Skin epidermis (tissue), 12 donors: ENCODE measurements around the gene BACH2.

Experiments used
- H3K27ac ChIP-seq, 21 experiments: fragments of 200-600 bp; sonication (generic) in 11 of 21; one replicate each; pipeline ENCODE4 v1.5.0; 2020; ENCODE audit warnings: mild to moderate bottlenecking in 3 of 21, inconsistent platforms in 2 of 21, moderate library complexity in 2 of 21
- H3K4me3 ChIP-seq, 7 experiments: fragments of 200-600 bp; sonication (generic) in 2 of 7; one replicate each; pipeline ENCODE4 v1.5.0; 2020; ENCODE audit warnings: inconsistent platforms in 2 of 7, mild to moderate bottlenecking in 2 of 7, moderate library complexity in 1 of 7

BACH2 gene

DNA sequence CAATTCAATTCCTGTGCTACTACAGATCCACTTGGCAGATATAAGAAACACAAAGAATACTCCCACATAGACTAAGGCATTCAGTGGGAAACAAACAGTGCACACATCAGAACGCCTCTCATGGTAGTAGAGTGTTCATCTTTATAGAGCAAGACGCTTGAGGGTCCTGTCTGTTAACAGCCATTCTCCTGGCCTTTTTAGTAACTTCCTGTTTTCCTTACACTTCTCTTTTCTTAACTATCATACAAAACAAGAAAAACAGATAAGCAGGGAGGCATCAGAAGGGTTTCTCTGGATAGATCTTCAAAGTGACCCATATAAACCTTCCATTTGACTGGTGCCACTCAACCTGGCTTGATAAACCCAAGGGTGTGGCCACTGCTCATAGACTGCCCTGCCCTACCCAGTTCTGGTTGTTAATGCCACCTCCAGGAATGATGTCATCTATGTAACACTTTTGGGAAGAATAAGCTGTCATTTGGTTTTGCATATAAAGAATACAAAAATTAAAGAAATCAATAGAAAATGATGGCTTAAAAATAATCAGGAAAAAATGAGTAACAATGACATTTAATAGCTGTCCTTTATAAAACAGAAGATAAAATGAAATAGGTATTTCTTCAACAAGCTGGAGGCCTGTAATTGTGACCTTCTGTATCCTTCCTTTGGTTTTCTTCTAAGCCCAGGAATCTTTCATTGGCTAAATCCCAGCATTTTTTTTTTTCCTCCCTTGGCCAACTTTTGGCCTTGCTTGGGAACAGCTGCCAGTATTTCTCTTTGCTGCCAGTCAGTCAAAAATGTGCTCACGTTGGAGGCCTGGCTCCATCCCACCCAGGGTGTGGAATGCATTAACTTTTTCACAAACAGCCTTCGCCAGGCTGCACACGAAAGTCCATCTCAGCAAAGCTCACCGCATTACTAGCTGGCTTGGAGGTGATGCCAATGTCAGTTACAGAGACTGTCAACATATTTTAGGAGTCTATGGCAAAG is 298.9 kb downstream of the BACH2 start:
- peak overlapping the region in 3 of 21 experiments; percentile 9 to 42 (median 42) for H3K27ac ChIP-seq

DNA sequence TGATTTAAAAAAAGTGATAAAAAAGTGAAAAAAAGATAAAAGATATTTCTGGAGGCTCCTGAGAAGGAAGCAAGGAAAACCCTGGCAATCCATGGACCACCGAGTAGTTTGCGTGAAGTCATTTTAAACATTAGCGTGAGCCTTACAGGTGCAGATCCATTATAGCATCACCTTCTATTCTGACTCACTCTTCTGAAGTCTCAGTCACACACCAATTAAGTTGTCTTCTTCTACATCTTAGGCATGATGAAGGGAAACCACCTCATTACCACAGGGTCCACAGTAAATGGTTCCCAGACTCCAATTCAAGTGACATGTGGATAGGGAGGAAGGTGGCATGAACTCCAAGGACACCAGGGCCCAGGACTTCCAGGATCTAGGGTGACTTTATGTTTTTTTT is 303.2 kb downstream of the BACH2 start:
- Histone ChIP-seq H3K4me3 (no peak overlapping the region), H3K27ac (no peak overlapping the region)

More for the DNA sequence above, 298.9 kb downstream of the BACH2 start:
- no peak overlapping the region for H3K4me3 ChIP-seq

DNA sequence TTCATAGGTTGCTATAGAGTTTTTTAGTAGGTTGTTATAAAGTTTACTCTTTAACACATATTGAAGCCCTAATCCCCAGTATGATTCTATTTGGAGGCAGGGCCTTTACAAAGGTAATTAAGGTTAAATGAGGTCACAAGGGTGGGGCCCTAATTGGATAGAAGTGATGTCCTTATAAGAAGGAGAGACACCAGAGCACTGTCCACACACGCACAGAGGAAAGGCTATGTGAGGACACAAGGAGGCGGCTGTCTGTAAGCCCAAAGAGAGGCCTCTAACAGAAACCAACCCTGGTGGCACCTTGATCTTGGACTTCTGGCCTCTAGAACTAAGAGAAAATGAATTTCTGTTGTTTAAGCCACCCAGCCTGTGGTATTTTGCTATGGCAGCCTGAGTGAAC is 303.8 kb downstream of the BACH2 start:
- H3K4me3 ChIP-seq = no peak overlapping the region
- no peak overlapping the region for H3K27ac ChIP-seq

DNA sequence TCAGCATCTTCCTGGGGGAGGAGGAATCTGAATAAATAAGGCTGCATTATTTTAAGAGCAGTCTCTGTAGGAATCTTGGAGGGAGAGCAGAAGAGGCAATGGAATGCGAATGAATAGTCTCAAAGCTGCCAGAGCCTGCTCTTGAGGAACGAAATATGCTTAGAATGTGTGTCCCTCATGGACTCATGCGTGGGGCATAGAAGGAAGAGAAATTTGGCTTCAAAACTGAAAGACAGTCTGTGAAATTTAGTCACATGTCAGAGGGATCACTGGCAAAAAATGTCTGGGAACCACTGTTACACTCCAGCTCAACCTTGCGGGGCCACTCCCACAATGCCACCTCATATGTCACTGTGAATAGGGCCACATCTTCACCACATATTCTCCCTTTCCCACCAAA is 306.9 kb downstream of the BACH2 start:
- Histone ChIP-seq H3K4me3 (no peak overlapping the region), H3K27ac (no peak overlapping the region)

DNA sequence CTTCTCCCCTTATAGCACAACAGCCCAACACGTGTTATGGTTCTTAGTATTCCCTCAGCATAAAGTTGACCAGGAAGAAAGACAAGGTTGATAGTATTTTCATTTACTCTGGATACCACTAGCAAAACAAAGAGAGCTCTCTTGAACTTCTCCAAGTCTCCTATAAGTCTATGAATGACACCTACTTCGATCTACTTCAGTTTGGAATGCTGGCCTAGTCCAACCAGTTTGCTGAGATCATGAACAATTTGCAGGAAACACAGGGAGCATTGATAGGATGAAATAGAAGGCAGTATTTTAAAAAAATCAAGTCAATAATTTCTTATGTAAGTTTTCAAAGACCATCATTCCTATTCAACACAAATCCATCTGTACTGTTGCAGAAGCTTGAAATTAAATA is 308.8 kb downstream of the BACH2 start:
- no peak overlapping the region for H3K4me3 ChIP-seq
- peak overlapping the region in 2 of 21 experiments; percentile 5 to 7 for H3K27ac ChIP-seq

DNA sequence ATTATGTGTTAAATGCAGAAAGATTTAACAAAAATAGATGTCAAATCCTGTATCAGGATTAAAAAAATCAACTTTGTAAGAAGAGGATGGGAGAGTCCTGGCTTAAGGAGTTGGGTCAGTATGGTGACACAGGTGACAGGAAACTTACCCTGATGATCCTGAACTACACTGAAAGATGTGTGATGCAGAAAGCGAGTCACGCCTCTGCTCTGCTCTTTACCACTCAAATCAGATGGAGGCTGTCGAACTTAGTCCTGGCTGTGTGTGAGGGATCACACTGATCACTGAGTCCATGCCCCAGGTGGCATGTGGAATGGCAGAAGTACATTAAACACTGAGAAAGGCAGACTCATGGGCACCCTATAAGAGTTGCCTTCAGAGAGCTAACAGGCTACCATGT is 309.5 kb downstream of the BACH2 start:
- H3K27ac ChIP-seq = peak overlapping the region in 1 of 21 experiments; percentile 5
- H3K4me3 ChIP-seq = no peak overlapping the region

DNA sequence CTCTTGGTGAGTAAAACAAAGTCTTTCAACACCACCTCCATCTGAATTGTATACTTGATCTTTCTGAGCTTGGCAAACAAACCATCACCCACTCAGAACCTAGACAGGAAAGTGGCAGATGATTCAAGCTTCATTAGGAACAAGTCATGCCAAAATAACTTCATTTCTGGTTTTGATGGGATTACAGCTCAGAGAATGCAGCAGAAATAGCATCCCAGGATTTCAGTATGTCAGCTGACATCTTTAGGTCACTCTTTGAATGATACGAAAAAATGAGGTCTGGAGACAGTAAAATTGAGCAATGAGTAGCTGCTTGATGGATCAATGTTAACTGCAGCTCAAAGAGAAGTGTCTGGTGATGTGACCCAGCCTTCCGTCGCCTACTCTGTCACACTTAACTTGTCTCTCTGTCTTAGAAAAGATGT is 310.0 kb downstream of the BACH2 start:
- Histone ChIP-seq H3K27ac (peak overlapping the region in 3 of 21 experiments; percentile 40 to 72 (median 48)), H3K4me3 (no peak overlapping the region)

DNA sequence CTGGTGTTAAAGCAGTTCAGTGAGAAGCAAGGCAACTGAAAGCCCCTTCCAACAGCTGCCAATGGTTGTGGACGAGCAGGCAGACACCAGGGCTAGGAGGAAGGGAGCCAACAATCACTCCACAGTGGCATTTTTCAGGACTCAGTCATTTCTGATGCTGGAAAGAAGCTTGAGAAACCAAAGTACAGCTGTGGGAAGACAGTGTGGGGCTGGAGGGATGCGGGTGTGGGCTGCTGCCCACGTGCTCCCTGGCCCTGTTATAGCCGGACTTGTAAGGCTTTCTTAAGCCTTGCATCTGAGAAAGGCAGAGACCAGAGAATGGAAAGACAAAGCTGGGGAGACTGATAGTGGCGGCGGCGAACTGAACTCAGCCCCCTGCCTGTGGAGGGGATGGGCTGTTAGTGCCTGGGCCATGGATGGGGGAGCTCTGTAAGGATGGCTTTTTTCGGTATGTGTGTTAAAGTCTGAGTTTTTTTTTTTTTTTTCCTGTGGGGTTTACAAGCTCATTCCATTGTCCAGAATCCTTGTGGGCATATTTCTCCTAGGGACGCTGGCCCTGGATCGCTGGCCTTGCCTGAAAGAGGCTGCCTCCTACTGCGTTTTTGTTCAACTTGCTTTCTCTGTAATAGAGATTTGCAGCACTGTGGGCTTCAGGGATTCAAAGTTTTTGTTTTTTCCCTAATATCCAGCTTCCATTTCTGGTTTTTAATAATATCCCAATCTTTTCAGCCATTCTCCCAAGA is 310.7 kb downstream of the BACH2 start:
- Histone ChIP-seq H3K4me3 (no peak overlapping the region), H3K27ac (peak overlapping the region in 9 of 21 experiments; percentile 8 to 72 (median 43))

DNA sequence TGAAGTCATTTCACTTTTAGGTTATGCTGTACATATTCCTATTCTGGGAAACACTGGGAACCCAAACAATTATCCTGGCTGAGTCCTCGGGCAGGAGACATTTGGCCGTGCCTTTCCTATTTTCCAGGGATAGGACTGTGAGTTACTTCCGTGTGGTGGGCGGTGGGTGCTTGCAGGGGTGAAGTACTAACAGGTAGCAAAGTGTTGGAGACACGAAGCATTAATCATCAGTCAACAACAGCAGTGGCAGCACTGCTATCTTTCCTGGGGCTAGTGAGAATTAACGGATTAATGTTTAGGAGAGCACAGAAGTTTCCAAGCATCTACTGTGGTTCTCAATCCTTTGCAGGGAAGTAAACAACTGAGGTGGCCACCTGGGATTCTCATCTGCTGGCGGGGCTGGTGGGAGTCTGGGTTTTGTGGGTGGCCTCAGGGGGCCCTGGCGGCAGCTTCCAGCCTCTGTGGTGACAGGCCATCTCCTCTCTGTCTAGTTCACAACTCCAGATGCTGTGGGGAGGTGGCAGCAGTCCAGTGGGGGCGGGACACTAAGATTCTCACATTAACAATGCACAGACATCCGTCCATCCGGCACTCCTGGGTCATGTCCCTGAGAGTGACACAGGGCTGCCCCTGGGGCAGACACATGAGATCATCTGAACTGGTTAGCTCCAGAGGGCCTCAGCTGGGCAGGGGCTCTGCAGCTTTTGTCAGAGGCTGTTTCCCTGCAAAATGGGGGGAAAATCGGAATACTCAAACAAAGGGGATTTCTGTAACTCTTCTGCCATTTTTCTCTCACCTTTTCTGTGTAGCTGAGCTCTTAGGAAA is 311.5 kb downstream of the BACH2 start:
- peak overlapping the region in 9 of 21 experiments; percentile 8 to 72 (median 40) for H3K27ac ChIP-seq
- H3K4me3 ChIP-seq = no peak overlapping the region

DNA sequence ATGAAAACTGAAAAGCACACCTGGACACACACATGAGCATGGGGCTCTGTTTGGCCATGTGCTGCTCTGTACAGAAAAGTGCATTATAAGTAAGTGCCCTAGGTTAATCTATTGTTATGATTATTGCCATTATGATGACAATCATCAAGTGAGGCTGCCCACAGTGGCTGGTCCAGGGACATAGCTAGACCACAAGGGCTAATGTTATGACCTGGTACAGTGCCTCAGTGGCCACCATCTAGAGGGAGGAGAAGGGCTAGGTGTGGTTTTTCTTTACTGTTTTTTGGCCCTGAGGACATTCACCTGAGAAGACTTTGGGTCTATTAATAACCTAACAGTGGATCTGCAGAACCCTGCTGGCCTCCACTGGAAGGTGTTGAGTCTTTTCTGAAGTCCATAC is 316.3 kb downstream of the BACH2 start:
- no peak overlapping the region for H3K4me3 ChIP-seq
- no peak overlapping the region for H3K27ac ChIP-seq

DNA sequence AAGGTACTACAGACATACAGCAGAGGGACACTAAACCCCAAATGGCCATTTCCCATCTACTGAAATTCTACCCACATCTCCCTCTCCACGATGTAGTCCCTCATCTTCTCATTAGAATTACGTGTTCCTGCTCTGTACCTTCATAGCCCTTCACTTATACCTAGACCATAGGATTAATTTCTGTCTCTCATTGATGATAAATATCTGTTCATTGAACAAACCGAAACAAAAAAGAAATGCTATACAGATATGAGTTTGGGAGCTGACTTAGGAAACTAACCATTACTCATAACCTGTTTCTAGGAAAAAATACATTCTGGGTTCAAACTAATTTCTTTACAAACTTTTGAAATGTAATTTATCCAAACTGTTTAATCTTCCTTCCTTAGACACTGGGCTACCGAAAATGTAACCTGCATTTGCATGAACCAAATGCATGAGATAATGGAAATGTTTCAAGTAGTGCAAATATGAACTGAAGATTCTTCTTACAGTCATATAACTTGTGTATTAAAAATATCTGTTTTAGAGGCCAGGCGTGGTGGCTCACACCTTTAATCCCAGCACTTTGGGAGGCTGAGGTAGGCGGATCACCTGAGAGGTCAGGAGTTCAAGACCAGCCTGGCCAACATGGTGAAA is 317.0 kb downstream of the BACH2 start:
- no peak overlapping the region for H3K4me3 ChIP-seq
- H3K27ac ChIP-seq = no peak overlapping the region

DNA sequence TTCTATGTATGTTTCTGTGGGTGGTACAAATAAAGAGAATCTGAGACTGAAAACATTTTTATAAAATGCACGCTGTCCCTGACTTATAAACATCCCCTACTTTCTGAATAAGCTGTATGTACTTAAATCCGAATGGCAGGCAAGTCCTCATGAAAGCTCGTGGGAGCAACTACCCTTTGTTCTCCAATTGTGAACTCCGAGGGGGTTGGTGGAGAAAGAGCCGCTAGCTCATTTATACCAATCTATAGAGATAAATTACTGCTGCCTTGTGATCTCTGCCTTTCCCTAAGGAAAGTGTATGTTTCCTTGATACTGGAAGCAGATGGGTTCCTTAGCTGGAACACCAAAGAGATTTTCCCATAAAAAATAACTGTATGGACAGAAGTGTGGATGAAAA is 317.9 kb downstream of the BACH2 start:
- no peak overlapping the region for H3K27ac ChIP-seq
- H3K4me3 ChIP-seq = no peak overlapping the region

DNA sequence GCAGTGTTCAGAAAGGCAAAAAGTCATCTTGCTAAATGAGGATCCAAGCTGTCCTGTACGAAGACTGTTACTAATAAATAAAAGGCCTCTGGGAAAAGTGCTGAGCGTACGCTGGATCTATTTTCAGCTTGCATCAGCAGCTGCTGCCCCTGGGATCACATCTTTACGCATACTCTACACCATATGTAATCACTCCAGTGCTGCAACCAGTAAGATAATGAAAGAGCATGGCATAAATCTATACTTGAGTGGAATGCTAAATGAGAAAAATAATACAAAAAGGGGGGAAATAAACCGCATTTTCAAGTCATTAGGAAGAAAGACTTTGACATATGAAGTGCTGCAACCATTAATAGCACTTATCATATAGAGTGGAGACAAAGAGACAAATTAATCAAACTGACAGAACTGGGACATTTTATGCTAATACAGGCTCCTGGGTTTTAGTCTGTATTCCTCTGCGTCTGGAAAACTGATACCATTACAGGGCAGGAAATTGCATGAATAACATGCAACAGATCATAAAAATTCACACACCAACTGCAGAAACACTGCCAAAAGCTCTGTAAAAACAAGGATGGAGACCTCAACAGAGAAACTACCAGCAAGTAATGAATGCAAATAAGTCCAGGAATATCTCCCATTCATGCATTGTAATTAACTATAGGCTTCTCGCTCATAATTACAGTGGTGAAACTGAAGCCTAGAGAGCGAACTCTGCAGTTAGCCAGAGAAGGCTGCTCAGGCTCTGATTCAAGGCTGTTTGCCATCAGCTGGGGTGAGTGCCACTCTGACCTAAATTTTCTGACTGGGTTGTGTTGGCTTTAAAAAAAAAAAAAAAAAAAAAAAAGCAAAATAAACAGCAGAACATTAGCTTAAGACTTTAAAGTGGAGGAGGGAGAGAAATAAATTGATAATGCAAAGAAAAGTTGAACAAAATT is 318.6 kb downstream of the BACH2 start:
- H3K4me3 ChIP-seq = no peak overlapping the region
- H3K27ac ChIP-seq = peak overlapping the region in 1 of 21 experiments; percentile 15

DNA sequence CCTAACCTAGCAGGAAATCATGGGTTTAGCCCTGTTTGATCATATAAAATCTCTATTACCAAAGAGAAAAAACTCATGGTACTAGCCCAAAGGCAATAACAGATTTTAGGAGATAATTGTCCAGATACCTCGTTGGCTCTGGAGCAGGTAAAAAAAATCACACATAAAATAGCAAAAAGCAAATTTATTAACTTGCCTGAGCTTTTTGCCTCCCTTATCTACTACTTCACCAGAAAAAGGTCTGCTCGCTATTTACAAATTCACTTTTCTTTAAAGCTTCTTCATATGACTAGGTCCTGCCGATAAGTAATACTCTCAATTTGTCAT is 320.0 kb downstream of the BACH2 start:
- H3K27ac ChIP-seq = no peak overlapping the region

DNA sequence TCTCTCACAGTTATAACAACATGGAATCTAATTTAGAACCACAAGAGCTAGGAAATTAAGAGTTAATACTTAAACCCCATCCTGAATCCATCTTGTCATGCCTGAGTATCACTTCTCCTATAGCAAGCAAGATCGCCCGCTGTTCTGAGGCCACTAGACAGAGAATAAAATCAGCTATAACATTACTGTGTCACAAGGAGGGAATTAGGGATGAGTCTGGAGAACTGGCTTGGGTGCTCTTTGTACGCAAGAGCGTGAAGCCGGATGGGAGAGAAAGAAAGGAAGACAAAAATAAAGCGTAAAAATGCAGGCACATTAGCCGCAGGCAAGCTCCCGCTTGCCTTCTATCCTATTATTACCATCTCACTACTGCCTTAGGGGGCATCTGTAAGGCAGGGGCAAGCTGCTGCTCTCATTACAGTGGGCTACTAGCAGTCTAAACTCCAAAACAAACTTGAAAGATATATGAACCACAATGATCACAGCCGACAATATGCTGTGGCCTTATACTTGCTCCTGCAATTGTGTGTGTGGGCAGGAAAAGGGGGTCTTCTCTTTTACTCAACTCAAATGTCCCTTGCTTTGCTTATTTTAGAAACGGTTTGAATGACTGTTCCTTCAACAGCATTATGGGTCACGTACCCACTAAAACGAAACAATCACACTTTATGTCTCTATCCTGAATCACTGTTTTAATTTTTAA is 320.5 kb downstream of the BACH2 start:
- Histone ChIP-seq H3K27ac (no peak overlapping the region), H3K4me3 (no peak overlapping the region)

More for the DNA sequence above, 320.0 kb downstream of the BACH2 start:
- H3K4me3 ChIP-seq = no peak overlapping the region

DNA sequence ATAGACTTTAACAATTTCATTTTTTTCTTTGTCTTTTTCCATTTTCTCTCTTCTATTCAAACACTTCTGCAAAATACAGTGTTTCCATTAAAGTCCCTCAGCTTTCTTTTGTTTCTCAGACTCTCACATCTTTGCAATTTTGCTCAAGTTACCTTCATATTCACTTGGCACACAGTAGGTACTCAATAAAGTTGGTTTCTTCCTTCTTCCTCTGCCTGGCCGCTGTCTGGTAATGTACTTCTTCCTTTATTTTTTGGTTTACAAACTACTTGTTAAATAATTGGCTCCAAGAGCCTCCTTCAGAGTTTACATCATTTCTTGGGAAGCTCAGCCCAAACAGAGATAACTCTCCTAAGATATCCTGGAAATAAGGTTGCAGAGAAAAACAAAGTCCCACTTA is 321.3 kb downstream of the BACH2 start:
- no peak overlapping the region for H3K4me3 ChIP-seq
- H3K27ac ChIP-seq = no peak overlapping the region

DNA sequence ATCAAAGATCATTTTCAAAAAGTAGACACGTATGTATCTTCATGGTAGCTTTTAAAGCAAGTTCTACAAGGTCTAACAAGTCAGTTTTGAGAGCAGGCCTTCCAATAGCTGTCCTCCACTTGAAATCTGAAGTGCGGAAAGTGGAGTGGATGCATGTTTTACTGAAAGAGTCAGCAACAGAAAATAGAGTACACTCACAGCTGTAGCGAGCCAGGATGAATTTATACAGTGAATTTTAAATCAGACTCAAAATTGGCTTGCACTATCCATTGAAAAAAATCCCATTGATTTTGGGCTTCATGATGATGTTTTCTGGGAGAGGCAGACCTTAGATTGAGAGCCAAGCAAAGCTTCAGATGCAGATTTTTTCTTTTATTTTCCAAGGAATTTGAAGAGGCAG is 321.8 kb downstream of the BACH2 start:
- no peak overlapping the region for H3K4me3 ChIP-seq
- no peak overlapping the region for H3K27ac ChIP-seq

DNA sequence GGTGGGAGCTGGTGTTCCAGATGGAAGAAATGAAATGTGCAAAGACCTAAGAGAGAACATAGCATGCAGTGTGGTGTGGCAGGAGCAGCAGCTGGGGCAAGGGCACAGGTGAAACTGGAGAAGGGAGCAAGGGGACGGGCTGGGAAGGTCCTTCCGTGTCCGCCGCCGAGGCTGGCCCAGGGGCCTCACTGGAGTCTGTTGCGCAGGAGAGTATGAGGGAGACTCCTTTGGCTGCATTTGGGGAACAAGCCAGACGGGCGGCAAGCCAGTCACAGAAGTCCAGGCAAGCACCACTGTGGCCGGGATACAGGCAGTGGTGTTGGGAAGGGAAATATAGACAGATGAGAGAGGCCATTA is 324.6 kb downstream of the BACH2 start:
- H3K27ac ChIP-seq = no peak overlapping the region
- no peak overlapping the region for H3K4me3 ChIP-seq
